Raji (cell line): ENCODE data around the gene C1orf159.

Experiments used
- POLR2A ChIP-seq: IDR thresholded peaks from 2 replicates; pipeline ENCODE4 v1.6.1; 2011; ENCODE audit warnings: low read depth, low read length, control low read depth; ENCODE audit not compliant: insufficient read depth

Gene C1orf159

GRCh38 chr1:1127551-1128451, 11.9 kb upstream of the C1orf159 start:
- TF ChIP-seq POLR2A = no peak

- TF ChIP-seq POLR2A = no peak
Observed at GRCh38 chr1:1125945-1126344, 10.1 kb upstream of the C1orf159 start.

GRCh38 chr1:1124786-1125642, 9.1 kb upstream of the C1orf159 start:
- no peak for TF ChIP-seq POLR2A

GRCh38 chr1:1124508-1124785, 8.6 kb upstream of the C1orf159 start:
- TF ChIP-seq POLR2A = no peak

- TF ChIP-seq POLR2A = no peak
Observed at GRCh38 chr1:1123581-1124507, 8.0 kb upstream of the C1orf159 start.

- no peak for TF ChIP-seq POLR2A
Observed at GRCh38 chr1:1122981-1123480, 7.1 kb upstream of the C1orf159 start.

GRCh38 chr1:1122078-1122811, 6.4 kb upstream of the C1orf159 start:
- TF ChIP-seq POLR2A = no peak

GRCh38 chr1:1121611-1122077, 5.8 kb upstream of the C1orf159 start:
- no peak for TF ChIP-seq POLR2A

GRCh38 chr1:1120866-1121591, 5.1 kb upstream of the C1orf159 start:
- no peak for TF ChIP-seq POLR2A

GRCh38 chr1:1120096-1120495, 4.2 kb upstream of the C1orf159 start:
- no peak for TF ChIP-seq POLR2A

GRCh38 chr1:1119272-1119890, 3.5 kb upstream of the C1orf159 start:
- TF ChIP-seq POLR2A = no peak

GRCh38 chr1:1118876-1119220, 3.0 kb upstream of the C1orf159 start:
- no peak for TF ChIP-seq POLR2A
